PC-3 (cell line): Measurements from ENCODE around the gene SLC6A11. TPM values are rescaled to one million over a fixed set of nuclear protein-coding genes. Genes with fewer than 3 reads are reported as not detected.

ENCODE experiments used
- ATAC-seq: fragments of 200-7000 bp; cut with Tn5 transposase; 2 replicates; pipeline ENCODE4 v1.9.1; 2020; ENCODE audit warnings: mild to moderate bottlenecking, moderate library complexity
- Bru-seq: library from RNA; stranded (reverse); fragments of 400-500 nt; gene quantifications from one replicate; lab custom pipeline; 2021; lab: Mats Ljungman, UMichigan
- BruChase-seq, 2 experiments: library from RNA; stranded (reverse); fragments of 400-500 nt; gene quantifications; one replicate each; lab custom pipeline; 2021; lab: Mats Ljungman, UMichigan
- BruUV-seq: library from RNA; stranded (reverse); fragments of 400-500 nt; replicated peaks from 2 replicates; lab custom pipeline; 2021; lab: Mats Ljungman, UMichigan
- CTCF ChIA-PET: fragments of 300-600 bp; sonication (Branson Sonifier 250); formaldehyde crosslinking; loops from one replicate; lab custom pipeline; 2022; ENCODE audit warnings: antibody characterized with exemption; lab: Charles Lee
- POLR2A ChIA-PET: fragments of 300-600 bp; sonication (Branson Sonifier 250); formaldehyde crosslinking; loops from one replicate; lab custom pipeline; 2022; ENCODE audit warnings: antibody characterized with exemption; ENCODE audit not compliant: unreplicated experiment; lab: Charles Lee
- DNase-seq: peaks from one replicate; pipeline ENCODE4 v3.0.0-alpha.2; 2015
- H2AFZ ChIP-seq: fragments of 300-600 bp; sonication (generic); 2 replicates; pipeline ENCODE4 v1.6.0; 2016; ENCODE audit warnings: antibody characterized with exemption, low read length
- H3F3A ChIP-seq: fragments of 300-600 bp; sonication (generic); one replicate; pipeline ENCODE4 v1.6.0; 2017; ENCODE audit warnings: antibody characterized with exemption, low read length, control low read depth, mild to moderate bottlenecking; ENCODE audit not compliant: unreplicated experiment
- H3K27ac ChIP-seq: fragments of 300-600 bp; sonication (generic); 2 replicates; pipeline ENCODE4 v1.5.1; 2016; ENCODE audit warnings: mild to moderate bottlenecking, low read length
- H3K27me3 ChIP-seq: fragments of 300-600 bp; sonication (generic); 2 replicates; pipeline ENCODE4 v1.6.1; 2016; ENCODE audit warnings: low read length, mixed read lengths
- H3K36me3 ChIP-seq: fragments of 300-600 bp; sonication (generic); 2 replicates; pipeline ENCODE4 v1.6.1; 2016; ENCODE audit warnings: low read depth, mixed run types, low read length, mixed read lengths
- H3K4me1 ChIP-seq: fragments of 300-600 bp; sonication (generic); 2 replicates; pipeline ENCODE4 v1.5.1; 2016; ENCODE audit warnings: low read length; ENCODE audit not compliant: insufficient read depth
- H3K4me2 ChIP-seq: fragments of 300-600 bp; sonication (generic); 2 replicates; pipeline ENCODE4 v1.6.0; 2016; ENCODE audit warnings: low read length
- H3K4me3 ChIP-seq: fragments of 300-600 bp; sonication (generic); 2 replicates; pipeline ENCODE4 v1.5.1; 2016; ENCODE audit warnings: mild to moderate bottlenecking, low read length, mixed read lengths
- H3K79me2 ChIP-seq: fragments of 300-600 bp; sonication (generic); 2 replicates; pipeline ENCODE4 v1.6.1; 2017; ENCODE audit warnings: low read length, mixed read lengths
- H3K9ac ChIP-seq: fragments of 300-600 bp; sonication (generic); 2 replicates; pipeline ENCODE4 v1.6.0; 2016; ENCODE audit warnings: mild to moderate bottlenecking, low read length
- H3K9me2 ChIP-seq: fragments of 300-600 bp; sonication (generic); replicated peaks from 2 replicates; pipeline ENCODE4 v1.6.1; 2016; ENCODE audit warnings: mixed run types, low read length, mixed read lengths
- H3K9me3 ChIP-seq: fragments of 300-600 bp; sonication (generic); 2 replicates; pipeline ENCODE4 v1.6.1; 2016; ENCODE audit warnings: low read length, mixed read lengths
- H4K20me1 ChIP-seq: fragments of 300-600 bp; sonication (generic); 2 replicates; pipeline ENCODE4 v1.6.1; 2016; ENCODE audit warnings: low read length, mixed read lengths
- CTCF ChIP-seq: fragments of 300-600 bp; sonication (generic); conservative IDR thresholded peaks from 2 replicates; pipeline ENCODE4 v1.5.1; 2017; ENCODE audit warnings: antibody characterized with exemption, low read depth, mild to moderate bottlenecking, low read length
- EZH2 ChIP-seq: fragments of 300-600 bp; sonication (generic); IDR thresholded peaks from one replicate; pipeline ENCODE4 v1.6.1; 2017; ENCODE audit warnings: antibody characterized with exemption, mild to moderate bottlenecking, low read length; ENCODE audit not compliant: unreplicated experiment
- EZH2phosphoT487 ChIP-seq: fragments of 300-600 bp; sonication (generic); IDR thresholded peaks from 2 replicates; pipeline ENCODE4 v1.6.1; 2018; ENCODE audit warnings: mild to moderate bottlenecking, antibody characterized with exemption, low read length, borderline replicate concordance
- intact Hi-C: fragments of 100-400 bp; cut with micrococcal nuclease; formaldehyde crosslinking; loops from 2 replicates; pipeline ENCODE4 v1.9.0; 2023
- long read RNA-seq: library from polyadenylated mRNA; unstranded; transcript quantifications from one replicate; pipeline ENCODE4 v2.0.0, GENCODE V29; 2021; ENCODE audit not compliant: unreplicated experiment
- total RNA-seq: library from RNA; depleted of rRNA; stranded (reverse); fragments of >200 nt; gene quantifications from 2 replicates; pipeline ENCODE4 v1.2.3, GENCODE V29; 2014; rRNA removed

SLC6A11 gene
- 34.0 and 37.1 TPM in 2 replicates for total RNA-seq
- percentile 55 among the genes with signal in this experiment for Bru-seq, nascent RNA
- percentile 55 among the genes with signal in this experiment for BruChase-seq, experiment 1, labeled RNA remaining after a 6-hour chase
- BruChase-seq, experiment 2, labeled RNA remaining after a 2-hour chase, result percentile 54 among the genes with signal in this experiment
- long read RNA-seq, transcript SLC6A11-202 (4 exons, 2,794 nt), result major isoform, 6 of 19 reads
- long read RNA-seq, partial matches to known transcripts, result 2 of 19 reads
- long read RNA-seq, other reads (novel, unspliced or antisense), result 11 of 19 reads

DNA sequence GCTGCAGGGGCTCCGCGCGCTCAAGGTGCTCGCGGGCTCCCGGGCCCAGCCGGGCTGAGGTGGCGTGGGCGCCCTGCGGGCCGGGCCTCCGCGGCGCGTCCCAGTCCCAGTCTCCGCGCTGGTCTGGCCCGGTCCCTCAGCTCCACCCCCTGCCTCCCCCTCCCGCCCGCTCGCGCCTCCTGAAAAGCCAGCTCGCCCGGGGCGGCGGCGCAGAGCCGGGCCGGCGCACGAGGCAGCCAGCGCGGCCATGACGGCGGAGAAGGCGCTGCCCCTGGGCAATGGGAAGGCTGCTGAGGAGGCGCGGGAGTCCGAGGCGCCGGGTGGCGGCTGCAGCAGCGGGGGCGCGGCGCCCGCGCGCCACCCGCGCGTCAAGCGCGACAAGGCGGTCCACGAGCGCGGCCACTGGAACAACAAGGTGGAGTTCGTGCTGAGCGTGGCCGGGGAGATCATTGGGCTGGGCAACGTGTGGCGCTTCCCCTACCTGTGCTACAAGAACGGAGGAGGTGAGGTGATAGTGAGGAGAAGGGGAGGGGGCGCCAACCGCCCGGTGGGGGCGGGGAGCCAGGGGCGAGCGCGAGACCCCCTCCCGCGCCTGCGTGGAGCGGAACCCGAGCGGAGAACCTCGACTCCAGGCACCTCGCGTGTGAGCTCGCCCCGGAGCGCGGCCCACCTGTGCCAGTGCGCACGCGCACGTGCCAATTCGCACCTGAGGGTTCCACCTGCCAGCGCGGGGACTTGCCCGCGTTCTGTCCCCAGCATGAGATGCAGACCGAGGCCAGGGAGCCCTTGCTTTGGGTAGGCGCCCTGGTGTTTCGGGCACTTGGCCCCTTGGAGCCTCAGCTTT is at the start of gene SLC6A11:
TSS of gene SLC6A11 (plus strand) at position 210 of the 844 bp plus-strand sequence. CDS start at position 248, 38 bp downstream.
- peak within 1 kb of the TSS; percentile 85 for H3K4me2 ChIP-seq
- H3K27ac ChIP-seq, result peak within 1 kb of the TSS; percentile 66
- peak; percentile 71 for ATAC-seq
- no peaks in the 10 kb centered on the region for H3K27me3 ChIP-seq
- H3K9ac ChIP-seq, result peak within 1 kb of the TSS; percentile 81
- H3K4me3 ChIP-seq, result peak within 1 kb of the TSS; percentile 76
- ChIA-PET POLR2A (interaction anchor here (0.6 to 1.5 kb wide), 2 partner anchors 43 to 161 kb away, joined by 3 to 6 read pairs; no protein-coding TSS in a partner anchor), CTCF (no interaction called here)
- no peak for TF ChIP-seq EZH2phosphoT487
- TF ChIP-seq EZH2, result no peak
- intact Hi-C loops, result loop anchor here (10.0 kb wide), 1 partner anchor 69 kb away; no protein-coding TSS in a partner anchor
- peak; percentile 72 for DNase-seq
- H3K9me2 ChIP-seq, result no peaks in the 10 kb centered on the region
- no peaks in the 10 kb centered on the region for H4K20me1 ChIP-seq
- H3K79me2 ChIP-seq, result peaks cover 33% of the 10 kb centered on the region
- BruUV-seq, result no TSS peak
- H3F3A ChIP-seq, result no peaks in the 10 kb centered on the region
- H3K9me3 ChIP-seq, result no peaks in the 10 kb centered on the region
- peaks cover 34% of the 10 kb centered on the region for H3K4me1 ChIP-seq
- H2AFZ ChIP-seq, result peak within 1 kb of the TSS; percentile 75
- H3K36me3 ChIP-seq, result peaks cover 17% of the 10 kb centered on the region

- ATAC-seq (no peak), DNase-seq (no peak)
- intact Hi-C loops, result no loop called here
- no peak overlapping the region for H3K27ac ChIP-seq
- no peaks in the 10 kb centered on the region for H3K36me3 ChIP-seq
- H2AFZ ChIP-seq, result no peak overlapping the region
- H3K9me3 ChIP-seq, result no peaks in the 10 kb centered on the region
- H4K20me1 ChIP-seq, result no peaks in the 10 kb centered on the region
- ChIA-PET POLR2A (no interaction called here), CTCF (no interaction called here)
- H3K9me2 ChIP-seq, result no peaks in the 10 kb centered on the region
- no TSS peak for BruUV-seq
- no peaks in the 10 kb centered on the region for H3K79me2 ChIP-seq
- peaks cover 11% of the 10 kb centered on the region for H3K4me1 ChIP-seq
- TF ChIP-seq EZH2 (no peak), CTCF (no peak), EZH2phosphoT487 (no peak)
- no peak overlapping the region for H3K9ac ChIP-seq
- no peaks in the 10 kb centered on the region for H3F3A ChIP-seq
- H3K27me3 ChIP-seq, result no peaks in the 10 kb centered on the region
- no peak overlapping the region for H3K4me3 ChIP-seq
- H3K4me2 ChIP-seq, result no peak overlapping the region
These were observed 47.2 kb upstream of the SLC6A11 start for GRCh38 chr3:10768708-10769394.

DNA sequence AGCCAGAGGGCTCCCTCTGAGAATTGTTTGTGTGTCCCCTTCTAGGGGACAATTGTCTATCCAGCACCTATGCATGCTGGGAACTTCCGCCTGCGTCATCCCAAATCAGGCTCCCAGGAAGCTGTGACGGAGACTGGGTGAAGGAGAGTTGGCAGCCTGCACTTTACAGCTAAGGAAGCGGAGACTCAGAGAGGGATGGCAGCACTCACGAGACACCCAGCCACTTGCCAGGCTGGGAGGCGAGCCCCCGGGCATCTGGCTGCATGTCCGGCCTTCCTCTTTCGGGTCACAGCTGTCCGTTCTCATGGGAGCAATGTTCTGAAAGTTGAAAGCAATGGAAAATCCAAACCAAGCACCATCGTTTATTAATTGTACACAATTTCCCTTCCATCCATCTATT is 45.5 kb upstream of the SLC6A11 start:
- DNase-seq, result no peak
- peaks cover 11% of the 10 kb centered on the region for H3K4me1 ChIP-seq
- no peaks in the 10 kb centered on the region for H3K9me3 ChIP-seq
- TF ChIP-seq EZH2phosphoT487 (no peak), EZH2 (no peak), CTCF (no peak)
- ChIA-PET POLR2A (no interaction called here), CTCF (interaction anchor here (0.6 kb wide), 1 partner anchor 156 kb away, joined by 4 read pairs; no protein-coding TSS in a partner anchor)
- H3K36me3 ChIP-seq, result no peaks in the 10 kb centered on the region
- H4K20me1 ChIP-seq, result no peaks in the 10 kb centered on the region
- no peak for ATAC-seq
- no peak overlapping the region for H2AFZ ChIP-seq
- no peak overlapping the region for H3K4me3 ChIP-seq
- no peaks in the 10 kb centered on the region for H3F3A ChIP-seq
- H3K79me2 ChIP-seq, result no peaks in the 10 kb centered on the region
- no peak overlapping the region for H3K27ac ChIP-seq
- H3K4me2 ChIP-seq, result no peak overlapping the region
- no peaks in the 10 kb centered on the region for H3K27me3 ChIP-seq
- intact Hi-C loops, result no loop called here
- BruUV-seq, result no TSS peak
- H3K9ac ChIP-seq, result no peak overlapping the region
- no peaks in the 10 kb centered on the region for H3K9me2 ChIP-seq
